ENCODE data around the gene SEMA3F.
A peak's percentile ranks its signal among the peaks of the same experiment; 100 is the strongest.

DNA sequence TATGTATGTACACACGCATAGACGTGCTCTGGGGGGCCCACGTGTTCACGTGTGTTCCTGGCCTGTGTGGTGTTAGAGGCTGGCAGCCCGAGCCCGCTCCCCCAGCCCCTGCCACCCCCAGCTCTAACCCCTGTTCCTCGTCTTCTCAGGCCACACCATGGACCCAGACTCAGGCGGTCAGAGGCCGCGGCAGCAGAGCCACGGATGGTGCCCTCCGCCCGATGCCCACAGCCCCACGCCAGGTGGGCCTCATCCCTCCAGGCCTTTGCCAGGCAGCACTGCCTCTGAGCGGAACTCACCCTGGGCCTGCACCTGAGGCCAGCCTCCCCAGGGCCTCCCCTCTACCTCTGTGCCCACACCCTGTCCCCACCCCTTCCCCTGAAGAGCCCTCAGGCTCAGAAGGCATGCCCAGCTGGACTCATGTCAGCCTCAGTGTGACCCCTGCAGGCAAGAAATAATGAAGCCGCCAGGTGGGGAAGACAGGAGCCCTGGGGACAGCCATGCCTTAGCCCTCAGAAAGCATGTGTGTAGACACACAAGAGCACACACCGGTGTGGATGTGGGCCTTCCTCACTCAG lies 19.9 kb downstream of the SEMA3F start:
- TF ChIP-seq, protein P1, sequence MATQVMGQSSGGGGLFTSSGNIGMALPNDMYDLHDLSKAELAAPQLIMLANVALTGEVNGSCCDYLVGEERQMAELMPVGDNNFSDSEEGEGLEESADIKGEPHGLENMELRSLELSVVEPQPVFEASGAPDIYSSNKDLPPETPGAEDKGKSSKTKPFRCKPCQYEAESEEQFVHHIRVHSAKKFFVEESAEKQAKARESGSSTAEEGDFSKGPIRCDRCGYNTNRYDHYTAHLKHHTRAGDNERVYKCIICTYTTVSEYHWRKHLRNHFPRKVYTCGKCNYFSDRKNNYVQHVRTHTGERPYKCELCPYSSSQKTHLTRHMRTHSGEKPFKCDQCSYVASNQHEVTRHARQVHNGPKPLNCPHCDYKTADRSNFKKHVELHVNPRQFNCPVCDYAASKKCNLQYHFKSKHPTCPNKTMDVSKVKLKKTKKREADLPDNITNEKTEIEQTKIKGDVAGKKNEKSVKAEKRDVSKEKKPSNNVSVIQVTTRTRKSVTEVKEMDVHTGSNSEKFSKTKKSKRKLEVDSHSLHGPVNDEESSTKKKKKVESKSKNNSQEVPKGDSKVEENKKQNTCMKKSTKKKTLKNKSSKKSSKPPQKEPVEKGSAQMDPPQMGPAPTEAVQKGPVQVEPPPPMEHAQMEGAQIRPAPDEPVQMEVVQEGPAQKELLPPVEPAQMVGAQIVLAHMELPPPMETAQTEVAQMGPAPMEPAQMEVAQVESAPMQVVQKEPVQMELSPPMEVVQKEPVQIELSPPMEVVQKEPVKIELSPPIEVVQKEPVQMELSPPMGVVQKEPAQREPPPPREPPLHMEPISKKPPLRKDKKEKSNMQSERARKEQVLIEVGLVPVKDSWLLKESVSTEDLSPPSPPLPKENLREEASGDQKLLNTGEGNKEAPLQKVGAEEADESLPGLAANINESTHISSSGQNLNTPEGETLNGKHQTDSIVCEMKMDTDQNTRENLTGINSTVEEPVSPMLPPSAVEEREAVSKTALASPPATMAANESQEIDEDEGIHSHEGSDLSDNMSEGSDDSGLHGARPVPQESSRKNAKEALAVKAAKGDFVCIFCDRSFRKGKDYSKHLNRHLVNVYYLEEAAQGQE (IDR thresholded peaks at IDR 0.05; ENCODE audit: low read depth), result no peak
- TF ChIP-seq RAD21 (IDR thresholded peaks at IDR 0.05; ENCODE audit: low read depth), result peak; percentile 28; the same call in 1 of the 2 replicates
- TF ChIP-seq YY1 (IDR thresholded peaks at IDR 0.05; ENCODE audit: low read depth), result no peak
- TF ChIP-seq NFIC (IDR thresholded peaks at IDR 0.05), result no peak
- TF ChIP-seq CEBPB (IDR thresholded peaks at IDR 0.05), result no peak
- TF ChIP-seq EP300 (IDR thresholded peaks at IDR 0.05; ENCODE audit: borderline replicate concordance), result no peak
- TF ChIP-seq MAX (IDR thresholded peaks at IDR 0.05), result no peak
- TF ChIP-seq USF1 (IDR thresholded peaks at IDR 0.05), result no peak
